HG02852 (cell line): ENCODE measurements around the gene KCNH2.

Experiments
- ATAC-seq: cut with Tn5 transposase; IDR thresholded peaks from one replicate; pipeline ENCODE4 v1.9.1; 2021; ENCODE audit warnings: mild to moderate bottlenecking, moderate library complexity; ENCODE audit not compliant: unreplicated experiment

KCNH2 gene

DNA sequence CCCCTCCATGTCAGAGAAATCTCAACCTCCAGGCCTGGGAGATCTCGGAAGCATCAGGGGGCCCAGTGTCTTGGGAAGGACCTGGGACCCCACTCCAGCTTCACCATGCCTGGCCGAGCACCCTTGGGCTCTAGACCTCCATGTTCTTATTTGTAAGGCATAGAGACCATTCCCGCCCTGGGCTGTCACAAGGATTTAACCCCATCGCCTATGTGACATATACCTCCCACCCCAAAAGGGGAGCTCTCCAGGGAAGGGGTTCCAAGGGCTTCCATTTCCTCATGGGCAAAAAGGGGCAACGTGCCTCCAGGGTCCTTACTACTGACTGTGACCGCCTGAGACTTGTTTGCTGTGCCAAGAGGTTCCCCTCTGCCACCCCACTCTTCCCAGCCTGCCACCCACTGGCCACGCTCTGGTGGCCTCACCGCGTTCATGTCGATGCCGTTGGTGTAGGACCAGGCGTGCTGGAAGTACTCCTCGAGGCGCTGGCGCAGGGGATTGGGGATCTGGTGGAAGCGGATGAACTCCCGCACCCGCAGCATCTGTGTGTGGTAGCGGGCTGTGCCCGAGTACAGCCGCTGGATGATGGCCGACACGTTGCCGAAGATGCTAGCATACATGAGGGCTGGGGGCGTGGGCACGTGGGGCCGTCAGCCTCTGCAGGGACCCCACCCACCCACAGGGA lies 27.5 kb downstream of the KCNH2 start:
- ATAC-seq: no peak

DNA sequence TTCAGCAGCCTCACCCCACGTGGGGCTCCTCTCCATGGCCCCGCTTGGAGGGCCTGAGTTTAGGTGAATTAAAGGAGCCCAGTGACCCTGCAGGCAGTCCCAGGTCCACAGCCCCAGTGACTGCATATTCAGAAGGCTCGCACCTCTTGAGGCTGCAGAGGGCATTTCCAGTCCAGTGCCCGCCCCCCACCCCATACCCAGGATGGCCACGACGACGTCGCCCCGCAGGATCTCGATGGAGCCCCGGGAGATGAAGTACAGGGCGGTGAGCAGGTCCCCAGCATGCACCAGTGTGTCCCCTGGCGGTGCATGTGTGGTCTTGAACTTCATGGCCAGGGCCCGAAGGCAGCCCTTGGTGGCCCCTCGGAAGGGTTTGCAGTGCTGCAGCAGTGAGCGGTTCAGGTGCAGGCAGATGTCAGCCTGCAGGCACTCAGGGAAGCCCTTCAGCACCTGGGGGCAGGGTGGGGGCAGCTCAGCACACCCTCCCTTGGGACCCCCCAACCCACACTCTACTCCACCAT lies 28.1 kb downstream of the KCNH2 start:
- no peak for ATAC-seq

DNA sequence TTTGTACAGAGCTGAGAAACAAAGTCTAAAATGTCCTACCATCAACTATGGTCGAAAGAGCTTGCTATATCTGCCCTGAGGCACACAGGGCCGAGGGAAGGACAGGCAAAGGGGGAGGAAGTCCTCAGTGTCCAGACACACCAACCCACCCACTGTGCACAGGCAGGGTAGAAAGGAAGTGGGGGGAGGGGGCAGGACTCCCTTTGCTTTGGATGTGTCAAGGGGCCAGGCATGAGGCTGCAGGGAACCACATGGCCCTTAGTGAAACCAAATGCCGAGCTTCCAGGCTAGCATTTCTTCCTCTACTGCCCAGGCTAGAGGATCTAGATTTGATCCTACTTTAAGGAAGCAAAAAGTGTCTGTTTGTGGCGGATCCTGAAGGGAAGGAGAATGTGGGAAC lies 28.6 kb downstream of the KCNH2 start:
- no peak for ATAC-seq

DNA sequence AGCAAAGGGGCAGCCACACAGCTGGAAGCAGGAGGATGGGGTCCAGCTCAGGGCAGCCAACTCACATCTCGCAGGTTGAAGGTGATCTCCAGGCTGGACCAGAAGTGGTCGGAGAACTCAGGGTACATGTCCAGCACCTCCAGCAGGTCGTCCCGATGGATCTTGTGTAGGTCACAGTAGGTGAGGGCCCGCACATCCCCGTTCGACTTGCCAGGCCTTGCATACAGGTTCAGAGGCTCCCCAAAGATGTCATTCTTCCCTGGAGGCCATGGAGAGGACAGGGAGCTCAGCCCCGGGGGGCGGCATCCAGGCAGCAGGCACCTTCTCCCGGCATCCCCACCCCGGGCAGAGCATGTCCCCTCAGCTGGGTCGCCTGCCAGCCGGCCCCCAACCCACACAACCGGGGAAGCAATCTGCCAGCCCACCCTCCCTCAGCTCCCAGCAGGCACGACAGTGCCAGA lies 29.3 kb downstream of the KCNH2 start:
- ATAC-seq: no peak

DNA sequence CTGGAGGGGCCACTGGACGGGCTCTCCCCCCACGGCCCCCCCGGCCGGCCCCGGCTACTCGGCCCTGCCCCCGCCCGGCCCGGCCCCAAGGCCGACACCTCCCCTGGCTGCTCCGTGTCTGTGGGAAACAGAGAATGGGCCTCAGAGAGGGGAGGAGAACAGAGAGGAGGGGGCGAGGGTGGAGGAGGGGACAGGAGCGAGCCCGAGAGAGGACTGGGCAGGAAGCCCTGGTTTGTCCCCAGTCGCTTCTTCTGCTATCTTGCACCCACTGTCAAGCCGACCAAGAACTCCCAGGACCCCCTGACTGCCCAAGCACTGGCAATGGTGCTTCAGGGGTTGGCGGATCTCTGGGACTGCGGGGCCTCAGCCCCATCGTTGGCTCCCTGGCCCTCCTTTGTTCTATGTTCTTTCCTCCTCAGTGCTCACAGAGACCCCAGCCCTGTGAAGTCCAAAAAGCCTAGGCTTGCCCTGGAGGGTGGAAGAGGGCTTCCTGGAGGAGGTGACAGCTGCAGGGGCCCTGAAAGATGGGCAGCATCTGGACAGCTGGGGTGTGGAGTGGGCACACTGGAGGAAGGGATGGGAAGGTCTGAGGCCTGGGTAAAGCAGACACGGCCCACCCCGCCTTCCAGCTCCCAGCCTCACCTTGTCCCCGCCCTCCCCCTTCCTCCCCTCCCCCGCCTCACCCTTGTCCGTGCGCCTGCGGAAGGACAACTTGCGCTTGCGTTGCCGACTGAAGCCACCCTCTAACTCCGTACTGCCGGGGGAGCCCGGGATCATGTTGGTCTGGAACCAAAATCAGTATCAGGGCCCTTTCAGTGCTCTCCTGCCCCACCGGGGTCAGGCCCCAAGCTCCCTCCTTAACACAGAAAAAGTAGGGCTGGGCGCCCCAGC lies 30.1 kb downstream of the KCNH2 start:
- no peak for ATAC-seq

DNA sequence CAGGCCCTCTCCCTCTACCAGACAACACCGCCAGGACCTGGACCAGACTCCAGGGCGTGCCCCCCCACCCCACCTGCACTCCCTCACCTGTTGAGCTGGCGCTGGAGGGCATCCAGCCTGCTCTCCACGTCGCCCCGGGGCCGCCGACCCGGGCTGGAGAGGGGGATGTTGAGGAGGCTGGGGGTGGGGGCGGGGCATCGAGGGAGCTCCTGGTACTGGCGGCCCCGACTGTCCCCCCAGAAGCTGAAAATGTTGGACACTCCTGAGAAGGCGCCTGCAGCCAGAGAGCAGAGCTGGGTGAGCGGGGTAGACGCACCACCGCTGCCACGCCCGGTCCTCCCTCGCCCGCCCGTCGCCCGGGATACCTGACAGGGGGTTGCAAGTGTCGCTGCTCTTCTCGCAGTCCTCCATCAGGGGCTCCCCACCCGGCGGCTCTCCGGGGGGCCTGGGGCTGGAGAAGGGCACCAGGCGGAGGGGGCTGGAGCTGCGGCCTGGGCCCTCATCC lies 30.8 kb downstream of the KCNH2 start:
- ATAC-seq: no peak

DNA sequence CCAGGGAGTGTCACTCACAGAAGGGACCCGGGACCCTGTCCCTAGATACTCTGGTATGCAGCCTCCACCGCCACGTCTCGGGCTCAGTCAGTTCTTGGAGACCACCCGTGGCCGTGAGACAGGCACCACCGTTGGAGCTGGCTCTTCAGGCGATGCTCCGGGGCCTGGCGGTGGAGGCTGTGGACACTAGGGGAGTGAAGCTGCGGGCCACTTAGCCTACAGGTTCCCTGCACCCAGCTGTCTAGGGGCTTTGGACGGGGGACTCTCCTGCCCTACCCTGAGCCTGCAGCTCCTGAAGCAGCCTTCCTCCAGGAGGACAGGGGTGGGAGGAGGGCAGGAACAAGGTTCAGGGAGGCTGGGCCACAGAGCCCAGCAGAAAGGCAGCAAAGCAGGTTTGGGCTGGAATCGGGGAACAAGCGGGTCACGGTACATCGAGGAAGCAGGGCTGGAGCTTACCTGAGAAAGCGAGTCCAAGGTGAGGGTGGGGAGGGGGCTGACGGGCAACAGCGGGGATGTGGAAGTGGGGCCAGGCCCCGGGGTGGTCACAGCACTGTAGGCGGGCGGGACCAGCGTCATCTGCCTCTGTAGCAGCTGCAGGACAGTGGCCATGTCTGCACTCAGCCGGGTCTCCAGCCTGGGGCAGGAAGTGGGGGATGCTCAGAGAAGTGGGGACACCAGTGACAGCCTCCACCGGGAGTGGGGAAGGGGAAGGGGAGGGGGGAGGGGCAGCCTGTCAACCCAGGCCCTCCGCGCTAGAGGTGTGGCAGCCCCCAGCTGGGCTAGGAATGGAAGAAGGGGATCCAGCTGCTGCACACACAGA lies 31.5 kb downstream of the KCNH2 start:
- ATAC-seq: no peak

DNA sequence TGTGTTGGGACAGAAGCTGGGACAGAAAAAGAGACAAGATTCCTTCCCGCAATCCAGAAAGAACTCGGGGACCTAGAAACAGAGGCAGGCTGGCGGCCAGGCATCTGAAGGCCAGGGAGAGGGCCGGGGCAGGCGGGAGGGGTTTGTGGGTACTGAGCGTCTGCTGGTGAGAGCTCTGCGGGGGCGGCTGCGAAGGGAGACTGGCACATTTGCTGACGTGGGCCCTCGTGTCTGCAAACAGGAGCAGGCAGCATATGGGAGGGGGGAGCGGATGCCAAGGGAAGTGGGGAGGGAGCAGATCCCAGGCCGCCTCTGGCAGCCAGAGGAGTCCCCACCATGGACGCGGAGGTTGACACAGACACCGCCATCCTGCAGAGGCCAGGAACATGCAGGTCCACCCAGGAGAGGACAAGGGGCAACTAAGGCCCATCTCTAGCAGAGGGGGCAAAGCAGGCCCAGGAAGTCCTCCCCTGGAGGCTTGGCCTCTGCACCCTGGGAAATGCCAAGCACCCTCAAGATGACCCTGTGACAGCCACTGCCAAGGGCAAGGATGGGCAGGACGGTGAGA lies 32.2 kb downstream of the KCNH2 start:
- no peak for ATAC-seq

DNA sequence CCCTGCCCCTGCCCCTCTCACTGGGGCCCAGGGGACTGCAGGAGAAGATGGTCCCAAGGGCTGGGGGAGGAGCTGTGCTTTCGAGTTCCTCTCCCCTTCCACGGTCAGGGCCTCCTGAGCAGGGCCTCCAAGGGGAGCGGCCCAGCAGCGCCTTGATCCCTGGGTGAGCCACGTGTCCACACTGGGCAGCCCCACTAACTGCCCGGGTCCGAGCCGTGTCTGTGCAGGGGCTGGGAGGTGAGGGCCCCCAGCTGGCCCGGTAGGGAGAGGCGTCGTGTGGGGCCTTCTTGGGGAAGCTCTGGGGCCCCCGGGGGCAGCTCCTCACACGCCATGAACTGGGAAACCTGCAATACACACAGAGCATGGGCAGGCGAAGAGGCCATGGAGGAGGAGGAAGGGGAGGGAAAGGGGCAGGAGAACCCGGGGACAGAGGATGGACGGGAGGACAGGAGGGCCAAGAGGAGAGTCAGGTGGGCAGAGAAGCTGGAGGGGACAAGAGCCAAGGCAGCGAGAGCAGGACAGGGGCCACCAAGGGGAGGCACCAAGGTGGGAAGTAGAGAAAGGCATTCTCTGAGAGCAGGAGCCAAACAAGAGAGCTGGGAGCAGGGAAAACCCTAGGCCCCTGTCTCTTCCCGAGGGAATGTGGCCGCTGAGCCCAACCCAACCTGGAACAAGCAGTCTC lies 32.8 kb downstream of the KCNH2 start:
- no peak for ATAC-seq

DNA sequence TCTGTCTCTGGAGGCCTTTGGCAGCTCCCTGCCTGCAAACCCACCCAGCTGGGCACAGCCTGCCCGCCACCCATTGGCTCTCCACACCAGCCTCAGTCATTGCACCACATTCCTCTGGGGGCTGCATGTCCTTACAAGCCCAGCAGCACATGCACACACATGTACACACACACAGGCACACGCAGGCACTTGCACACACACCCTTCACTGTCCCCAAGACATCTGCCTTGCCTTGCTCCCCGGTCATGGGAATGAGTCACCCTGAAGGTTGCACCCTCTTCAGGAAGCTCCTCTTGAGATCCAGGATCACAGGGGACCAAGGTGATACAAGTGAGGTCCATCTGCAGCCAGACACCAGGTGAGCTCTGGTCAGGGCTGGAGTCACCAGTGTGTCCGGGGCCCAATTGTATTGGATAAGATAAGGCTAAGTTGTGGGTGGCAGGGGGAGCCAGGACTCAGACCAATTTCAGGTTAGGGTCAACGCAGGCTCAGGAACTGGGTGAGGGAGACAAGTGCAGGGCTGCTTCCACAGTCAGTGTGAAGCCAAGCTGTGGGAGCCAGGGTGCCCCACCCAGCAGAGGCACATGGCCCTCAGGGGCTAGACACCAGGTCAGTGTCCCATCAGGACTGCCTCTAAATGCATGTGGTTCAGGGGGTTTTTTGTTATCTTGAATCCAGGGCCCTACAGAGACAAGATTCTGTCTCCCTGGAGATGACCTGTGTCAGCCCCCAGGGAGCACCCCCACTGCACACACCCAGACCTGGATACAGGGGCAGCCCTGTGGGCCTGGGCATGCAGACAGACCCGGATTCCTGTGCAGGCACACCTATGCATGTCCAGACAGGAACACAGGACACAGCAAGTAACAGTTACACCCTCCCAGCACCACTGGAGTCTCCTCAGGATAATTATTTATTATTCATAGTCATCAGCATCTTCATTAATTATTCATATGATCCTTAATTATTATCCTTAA lies 33.8 kb downstream of the KCNH2 start:
- ATAC-seq: no peak

DNA sequence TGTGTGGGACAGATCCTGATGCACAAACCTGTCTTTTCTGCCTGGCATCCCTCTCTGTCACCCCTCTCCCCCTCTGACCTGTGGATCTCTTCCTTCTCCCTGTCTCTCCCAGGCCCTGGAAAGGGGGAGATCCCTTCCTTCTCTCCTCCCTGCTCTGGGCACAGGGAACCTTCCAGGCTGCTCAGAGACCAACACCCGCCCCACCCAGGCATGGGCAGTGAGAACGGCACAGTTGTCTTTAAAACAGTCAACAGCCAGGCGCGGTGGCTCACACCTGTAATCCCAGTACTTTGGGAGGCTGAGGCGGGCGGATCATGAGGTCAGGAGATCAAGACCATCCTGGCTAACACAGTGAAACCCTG lies 34.7 kb downstream of the KCNH2 start:
- no peak for ATAC-seq

DNA sequence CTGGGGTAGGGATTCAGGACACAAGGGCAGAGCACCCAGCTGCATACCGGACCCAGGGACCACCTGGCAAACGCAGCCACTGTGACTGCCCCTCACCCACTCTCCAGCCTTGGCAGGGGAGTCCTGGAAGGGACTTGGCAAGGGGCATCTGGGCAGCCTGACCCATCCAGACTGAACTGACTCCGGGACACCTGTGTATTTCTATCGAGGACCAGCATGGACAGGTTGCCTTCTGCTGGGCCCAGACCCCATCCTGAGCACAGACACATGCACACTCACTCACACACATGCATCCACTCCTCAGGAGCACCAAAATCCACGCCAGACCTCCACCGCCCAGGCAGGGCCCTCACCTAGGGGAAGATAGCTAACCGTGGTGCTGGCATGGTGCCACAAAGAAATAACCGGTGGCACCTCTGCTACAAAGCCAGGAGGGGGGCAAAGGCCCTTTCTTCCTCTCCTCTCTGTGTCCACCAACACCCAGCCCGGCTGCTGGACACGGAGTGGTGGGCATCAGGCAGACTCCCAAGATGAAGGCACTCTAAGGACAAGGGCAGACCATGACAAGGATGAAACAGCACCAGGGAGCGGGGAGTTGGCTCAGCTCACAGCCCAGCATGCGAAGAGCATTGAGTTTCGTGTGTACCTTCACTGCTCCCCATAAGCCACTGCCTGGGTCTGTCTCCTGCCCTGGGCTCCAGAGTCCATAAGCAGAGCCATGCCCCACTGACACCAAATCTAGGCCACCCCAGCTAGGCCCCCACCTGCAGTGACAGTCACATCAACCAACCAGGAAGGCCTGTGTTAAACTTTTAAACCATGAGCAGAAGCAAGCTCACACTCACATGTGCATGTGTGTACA lies 35.3 kb downstream of the KCNH2 start:
- no peak for ATAC-seq

DNA sequence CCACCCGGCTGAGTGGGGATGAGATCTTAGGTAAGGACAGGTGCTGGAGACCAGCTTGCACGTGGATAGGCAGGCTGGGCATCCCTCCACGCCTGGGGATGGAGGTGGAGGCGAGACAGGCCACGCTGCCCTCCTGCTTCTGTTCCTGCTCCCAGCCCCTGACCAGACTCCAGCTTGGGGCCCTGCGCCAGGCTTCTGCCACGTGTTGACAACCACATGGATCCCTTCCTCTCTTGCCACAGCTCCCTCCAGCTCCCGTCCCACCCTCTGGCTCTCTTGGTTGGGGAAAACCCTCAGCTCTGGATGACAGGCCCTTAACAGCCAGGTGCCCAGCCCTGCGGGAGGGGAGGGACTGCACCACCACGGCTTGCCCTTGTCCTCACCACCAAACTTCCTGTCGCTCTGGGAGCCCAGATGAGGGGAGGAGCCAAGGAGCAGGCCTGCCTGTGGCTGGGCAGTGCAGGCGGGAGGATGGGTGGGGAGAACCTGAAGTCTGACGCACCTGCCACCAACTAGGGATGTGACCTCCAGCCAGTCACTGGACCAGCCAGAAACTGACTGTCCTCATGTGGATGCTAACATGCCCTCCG lies 36.0 kb downstream of the KCNH2 start:
- no peak for ATAC-seq

DNA sequence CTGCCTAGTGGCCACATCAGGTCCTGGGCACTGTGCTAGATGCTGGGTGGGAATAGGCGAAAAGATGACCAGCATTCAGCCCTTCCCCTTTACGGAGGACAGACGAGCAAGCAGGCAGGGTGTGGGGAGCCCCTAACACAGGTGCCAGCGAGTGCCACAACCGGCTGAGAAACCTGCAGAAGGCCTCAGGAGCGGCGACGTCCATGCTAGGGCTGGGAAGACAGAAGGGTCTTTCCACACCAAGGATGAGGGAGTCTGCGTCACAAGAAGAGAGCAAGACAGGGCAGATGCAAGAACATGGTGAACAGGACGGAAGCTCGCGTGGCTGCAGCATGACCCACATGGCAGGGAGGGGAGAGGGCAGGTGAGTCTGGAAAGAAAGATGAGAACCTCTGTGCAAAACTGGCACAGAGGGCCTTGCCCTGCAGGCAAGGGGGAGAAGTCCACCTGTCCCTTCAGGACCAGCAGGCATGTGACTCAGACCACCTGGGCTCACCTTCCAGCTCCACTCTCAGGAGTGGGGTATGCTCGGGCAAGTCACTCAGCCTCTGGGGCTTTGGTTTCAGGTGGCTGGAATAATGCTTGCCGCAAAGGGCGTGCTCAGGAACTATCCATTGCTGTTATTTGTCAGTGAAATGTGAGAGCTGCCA lies 36.6 kb downstream of the KCNH2 start:
- ATAC-seq: no peak

DNA sequence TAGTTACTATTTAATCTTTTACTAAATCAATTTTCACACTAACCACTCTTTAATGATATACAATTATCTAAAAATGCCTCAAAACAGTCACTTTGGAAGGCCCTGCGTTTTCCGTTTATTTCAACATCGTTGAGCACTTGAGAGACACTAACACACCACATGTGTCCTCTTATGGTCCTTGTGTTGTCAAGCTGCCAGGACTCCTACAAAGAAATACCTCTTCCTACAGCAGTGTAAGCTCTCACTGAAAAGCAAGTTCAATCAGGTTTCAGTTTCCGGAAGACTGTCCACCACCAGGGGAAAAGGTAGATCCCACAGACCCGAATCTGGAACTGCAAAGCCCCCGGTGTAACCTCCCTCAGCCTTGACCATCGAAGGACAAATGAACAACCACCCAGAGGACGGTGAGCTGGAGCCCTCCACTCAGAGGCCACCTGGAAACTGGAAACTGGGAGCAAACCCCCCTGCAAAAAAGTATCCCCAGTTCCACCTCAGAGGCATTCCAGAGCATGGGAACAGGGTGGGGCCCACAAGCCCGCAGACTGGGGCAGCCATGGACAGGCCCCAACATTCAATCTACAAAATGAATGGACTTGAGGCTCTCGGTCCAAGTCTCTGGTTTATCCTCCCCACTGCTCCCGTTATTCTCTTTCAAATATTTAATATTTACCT lies 37.6 kb downstream of the KCNH2 start:
- no peak for ATAC-seq

DNA sequence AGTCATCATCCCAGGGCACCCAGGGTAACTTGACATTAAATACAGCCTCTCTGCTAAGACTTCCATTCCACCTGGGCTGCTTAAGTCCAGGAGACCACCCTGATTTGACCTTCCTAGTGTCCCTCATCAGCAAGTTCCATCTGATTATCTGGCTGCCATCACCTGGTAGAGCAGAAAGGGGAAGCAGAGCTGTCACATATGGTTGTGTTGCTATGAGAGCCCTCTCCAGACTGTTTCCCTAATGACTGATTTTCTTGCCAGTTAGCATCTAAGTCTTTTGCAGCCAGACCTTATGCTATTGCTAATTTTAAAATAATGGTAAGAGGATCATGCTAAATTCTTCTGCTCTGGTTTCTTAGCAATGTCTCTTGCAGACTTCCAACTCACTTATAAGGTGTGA lies 38.7 kb downstream of the KCNH2 start:
- ATAC-seq: no peak

DNA sequence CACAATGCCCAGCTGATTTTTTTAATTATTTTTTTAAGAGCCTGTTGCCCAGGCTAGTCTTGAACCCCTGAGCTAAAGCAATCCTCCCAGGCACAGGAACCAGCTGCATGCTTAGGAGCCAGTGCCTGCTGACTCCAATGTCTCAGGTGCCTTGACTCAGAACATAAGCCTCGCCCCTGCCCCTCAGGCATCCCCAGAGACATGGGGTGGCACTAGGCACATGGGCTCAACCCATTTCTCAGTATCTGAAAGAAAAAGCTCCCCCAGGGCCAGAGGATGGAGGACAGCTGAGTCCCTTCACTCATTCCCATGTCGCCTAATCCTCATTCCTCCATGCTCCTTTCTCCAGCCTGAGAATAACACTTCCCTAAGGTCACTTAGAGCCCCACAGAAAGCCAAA lies 39.1 kb downstream of the KCNH2 start:
- ATAC-seq: no peak
